ENCODE results near the gene ATF5. TPM values are rescaled to one million over a fixed set of nuclear protein-coding genes. Genes with fewer than 3 reads are reported as not detected.

The ATF5 gene
- total RNA-seq = 20.1 and 22.0 TPM in 2 replicates
- long read RNA-seq = 0 reads

- H3K9me3 Mint-ChIP-seq (ENCODE audit: unreplicated experiment) = no peaks in the 10 kb centered on the region
- peak; percentile 97 for DNase-seq (ENCODE audit: extremely low spot score, unreplicated experiment)
- no peak for TF ChIP-seq CTCF (IDR thresholded peaks at IDR 0.05)
- H3K4me3 Mint-ChIP-seq (ENCODE audit: unreplicated experiment) = peak within 1 kb of the TSS; percentile 99
- H3K36me3 Mint-ChIP-seq (ENCODE audit: unreplicated experiment) = peaks cover 25% of the 10 kb centered on the region
- H3K27ac Mint-ChIP-seq (ENCODE audit: unreplicated experiment) = peak within 1 kb of the TSS; percentile 98
- H3K27me3 Mint-ChIP-seq (ENCODE audit: unreplicated experiment) = no peaks in the 10 kb centered on the region
- H3K4me1 Mint-ChIP-seq (ENCODE audit: unreplicated experiment) = peaks cover 29% of the 10 kb centered on the region
These were observed at the start of gene ATF5, which contains the start of gene NUP62 for GRCh38 chr19:49929121-49929610. Gene ATF5 (plus strand): TSS chr19:49929205. CDS start chr19:49930851, 1,646 bp downstream. Gene NUP62 (minus strand): TSS chr19:49929504. CDS start chr19:49909807, 19,697 bp downstream.

- no peaks in the 10 kb centered on the region for H3K27me3 Mint-ChIP-seq (ENCODE audit: unreplicated experiment)
- H3K36me3 Mint-ChIP-seq (ENCODE audit: unreplicated experiment) = peaks cover 40% of the 10 kb centered on the region
- no peak for DNase-seq (ENCODE audit: extremely low spot score, unreplicated experiment)
- H3K9me3 Mint-ChIP-seq (ENCODE audit: unreplicated experiment) = no peaks in the 10 kb centered on the region
- H3K4me1 Mint-ChIP-seq (ENCODE audit: unreplicated experiment) = peaks cover 23% of the 10 kb centered on the region
- TF ChIP-seq CTCF (IDR thresholded peaks at IDR 0.05) = no peak
- no peak overlapping the region for H3K27ac Mint-ChIP-seq (ENCODE audit: unreplicated experiment)
- no peak overlapping the region for H3K4me3 Mint-ChIP-seq (ENCODE audit: unreplicated experiment)
These were observed 49.6 kb upstream of the ATF5 start for GRCh38 chr19:49879243-49879963.

- TF ChIP-seq CTCF (IDR thresholded peaks at IDR 0.05) = no peak
- H3K4me3 Mint-ChIP-seq (ENCODE audit: unreplicated experiment) = no peak overlapping the region
- DNase-seq (ENCODE audit: extremely low spot score, unreplicated experiment) = no peak
- peaks cover 46% of the 10 kb centered on the region for H3K36me3 Mint-ChIP-seq (ENCODE audit: unreplicated experiment)
- peaks cover 19% of the 10 kb centered on the region for H3K4me1 Mint-ChIP-seq (ENCODE audit: unreplicated experiment)
- H3K27ac Mint-ChIP-seq (ENCODE audit: unreplicated experiment) = no peak overlapping the region
- no peaks in the 10 kb centered on the region for H3K27me3 Mint-ChIP-seq (ENCODE audit: unreplicated experiment)
- no peaks in the 10 kb centered on the region for H3K9me3 Mint-ChIP-seq (ENCODE audit: unreplicated experiment)
These were observed 48.7 kb upstream of the ATF5 start for GRCh38 chr19:49880162-49880869.

- Mint-ChIP-seq H3K4me1 (ENCODE audit: unreplicated experiment) (peaks cover 13% of the 10 kb centered on the region), H3K36me3 (ENCODE audit: unreplicated experiment) (peaks cover 46% of the 10 kb centered on the region), H3K27me3 (ENCODE audit: unreplicated experiment) (no peaks in the 10 kb centered on the region), H3K9me3 (ENCODE audit: unreplicated experiment) (no peaks in the 10 kb centered on the region), H3K27ac (ENCODE audit: unreplicated experiment) (no peak overlapping the region), H3K4me3 (ENCODE audit: unreplicated experiment) (no peak overlapping the region)
- no peak for TF ChIP-seq CTCF (IDR thresholded peaks at IDR 0.05)
- DNase-seq (ENCODE audit: extremely low spot score, unreplicated experiment) = no peak
These were observed 47.8 kb upstream of the ATF5 start for GRCh38 chr19:49881186-49881585.

Data from osteocyte (in vitro differentiated cells).